A549 (cell line): Measurements from ENCODE around the gene PEPD. TPM values are rescaled to one million over a fixed set of nuclear protein-coding genes. Genes with fewer than 3 reads are reported as not detected.

Experiments used
- ATAC-seq, 2 experiments: fragments of 200-7000 bp in 1 of 2; fragments of >200 bp in 1 of 2; cut with Nextera tagmentation in 1 of 2; cut with Tn5 transposase in 1 of 2; 3 replicates each; pipeline versions ENCODE4 v1.8.0 to v1.9.1; 2018 to 2020; ENCODE audit warnings: mild to moderate bottlenecking in 1 of 2, moderate library complexity in 1 of 2
- CTCF ChIA-PET: fragments of 300-600 bp; sonication (Branson Sonifier 250); formaldehyde crosslinking; extraction: SDS; loops from one replicate; lab custom pipeline; 2021; ENCODE audit warnings: antibody characterized with exemption, inconsistent platforms; lab: Yijun Ruan, JAX
- POLR2A ChIA-PET: fragments of 350-600 bp; formaldehyde crosslinking; extraction: SDS; loops from one replicate; lab custom pipeline; 2021; ENCODE audit warnings: antibody characterized with exemption, inconsistent platforms; lab: Yijun Ruan, JAX
- DNase-seq, 2 experiments: peaks; one replicate each; pipeline versions ENCODE4 v3.0.0 to v3.0.0-alpha.2; 2011 to 2016; ENCODE audit warnings: low read depth in 1 of 2, low spot score in 1 of 2
- FAIRE-seq: peaks from 2 replicates; lab custom pipeline; 2011; peaks lifted over from hg19 to GRCh38; lab: Jason Lieb, UNC
- H3K27ac ChIP-seq, 2 experiments: fragments of >200 bp; sonication (Bioruptor Twin); formaldehyde crosslinking; 3 replicates each; pipeline ENCODE4 v1.5.1; 2016 to 2017
- H3K4me1 ChIP-seq: fragments of >200 bp; sonication (Bioruptor Twin); formaldehyde crosslinking; 3 replicates; pipeline ENCODE4 v1.6.1; 2016
- H3K4me2 ChIP-seq: fragments of >200 bp; sonication (Bioruptor Twin); formaldehyde crosslinking; 3 replicates; pipeline ENCODE4 v1.6.1; 2016
- H3K4me3 ChIP-seq: fragments of >200 bp; sonication (Bioruptor Twin); formaldehyde crosslinking; 3 replicates; pipeline ENCODE4 v1.5.1; 2016
- H3K9me3 ChIP-seq: fragments of >200 bp; sonication (Bioruptor Twin); formaldehyde crosslinking; 3 replicates; pipeline ENCODE4 v1.6.1; 2016
- CEBPB ChIP-seq, 2 experiments: fragments of >200 bp in 1 of 2; sonication (Bioruptor Twin) in 1 of 2; formaldehyde crosslinking in 1 of 2; IDR thresholded peaks; 2 replicates each; pipeline ENCODE4 v1.6.1; 2012 to 2016
- CHD4 ChIP-seq: fragments of 200-600 bp; sonication (generic); IDR thresholded peaks from 2 replicates; pipeline ENCODE4 v1.6.1; 2016; ENCODE audit warnings: antibody characterized with exemption, mild to moderate bottlenecking, borderline replicate concordance
- ESRRA ChIP-seq: fragments of 150-350 bp; IDR thresholded peaks from 2 replicates; pipeline ENCODE4 v1.6.1; 2014; ENCODE audit warnings: mild to moderate bottlenecking, low read length, borderline replicate concordance
- FOSL2 ChIP-seq, 2 experiments: fragments of 450-650 bp in 1 of 2; fragments of >200 bp in 1 of 2; sonication (Bioruptor Twin) in 1 of 2; formaldehyde crosslinking; IDR thresholded peaks; 2 replicates each; pipeline versions ENCODE4 v1.5.0 to v1.6.1; 2016 to 2020; ENCODE audit warnings: mild to moderate bottlenecking in 1 of 2, moderate library complexity in 1 of 2
- GATA3 ChIP-seq: IDR thresholded peaks from 2 replicates; pipeline ENCODE4 v1.6.1; 2012; ENCODE audit warnings: borderline replicate concordance
- HEYL ChIP-seq: fragments of 250-450 bp; sonication (Bioruptor Pico); IDR thresholded peaks from 2 replicates; pipeline ENCODE4 v1.8.0; 2021; ENCODE audit warnings: mild to moderate bottlenecking, moderate library complexity
- HOXB5 ChIP-seq: fragments of 250-450 bp; sonication (Bioruptor Pico); IDR thresholded peaks from 2 replicates; pipeline ENCODE4 v1.5.0; 2020; ENCODE audit warnings: mild to moderate bottlenecking, moderate library complexity
- JUNB ChIP-seq: fragments of >200 bp; sonication (Bioruptor Twin); formaldehyde crosslinking; IDR thresholded peaks from 2 replicates; pipeline ENCODE4 v1.6.1; 2016
- KDM1A ChIP-seq: fragments of 200-600 bp; sonication (generic); IDR thresholded peaks from 2 replicates; pipeline ENCODE4 v1.6.1; 2016; ENCODE audit warnings: low read depth, mild to moderate bottlenecking
- KDM5A ChIP-seq: fragments of 200-600 bp; sonication (generic); IDR thresholded peaks from 2 replicates; pipeline ENCODE4 v1.6.1; 2016; ENCODE audit warnings: antibody characterized with exemption, mild to moderate bottlenecking
- NFE2L2 ChIP-seq: fragments of 150-350 bp; conservative IDR thresholded peaks from 2 replicates; pipeline ENCODE4 v1.6.1; 2014; ENCODE audit warnings: low read length
- NR3C1 ChIP-seq: fragments of >200 bp; sonication (Bioruptor Twin); formaldehyde crosslinking; IDR thresholded peaks from 3 replicates; pipeline ENCODE4 v1.6.1; 2017
- POLR2AphosphoS2 ChIP-seq: conservative IDR thresholded peaks from 2 replicates; pipeline ENCODE4 v1.6.1; 2012; ENCODE audit warnings: low read length, improper control_type of control experiment, inconsistent platforms
- RAD21 ChIP-seq, 2 experiments: fragments of >200 bp in 1 of 2; sonication (Bioruptor Twin) in 1 of 2; formaldehyde crosslinking in 1 of 2; IDR thresholded peaks in 1 of 2; conservative IDR thresholded peaks in 1 of 2; 2 replicates in 1 of 2; 3 replicates in 1 of 2; pipeline ENCODE4 v1.6.1; 2012 to 2018; ENCODE audit warnings: inconsistent platforms in 1 of 2
- RFX5 ChIP-seq: fragments of 450-650 bp; IDR thresholded peaks from 2 replicates; pipeline ENCODE4 v1.7.1; 2014; ENCODE audit warnings: antibody characterized with exemption, mild to moderate bottlenecking, moderate library complexity
- ZC3H11A ChIP-seq: fragments of 450-650 bp; IDR thresholded peaks from 2 replicates; pipeline ENCODE4 v1.6.1; 2014; ENCODE audit warnings: antibody characterized with exemption, mild to moderate bottlenecking
- WGBS: methylation state at CpG from one replicate; pipeline ENCODE4 v1.1.6; 2017; ENCODE audit errors: missing lambda C conversion rate; 5-methylcytosine and 5-hydroxymethylcytosine counted together
- polyA plus RNA-seq, 4 experiments: library from polyadenylated mRNA; depleted of rRNA in 3 of 4; stranded (reverse); fragments of >200 nt; fragmentation: RNase III in 1 of 4; extraction: RNeasy Plus Mini Kit Qiagen cat#74134 plus additional on column Dnase treatment in 1 of 4; gene quantifications; 2 replicates in 3 of 4; 3 replicates in 1 of 4; pipeline ENCODE4 v1.2.3, GENCODE V29; 2011 to 2017
- TF ChIP-seq, protein P1 (sequence below): IDR thresholded peaks from 2 replicates; pipeline ENCODE4 v1.6.1; 2012
- TF ChIP-seq, protein P2 (sequence below): fragments of 250-450 bp; sonication (Bioruptor Pico); IDR thresholded peaks from 2 replicates; pipeline ENCODE4 v1.5.0; 2020; ENCODE audit warnings: low read depth, mild to moderate bottlenecking, moderate library complexity
- TF ChIP-seq, protein P3 (sequence below): fragments of >200 bp; sonication (Bioruptor Twin); formaldehyde crosslinking; IDR thresholded peaks from 3 replicates; pipeline ENCODE4 v1.6.1; 2016
- TF ChIP-seq, protein P4 (sequence below): fragments of 150-350 bp; IDR thresholded peaks from 2 replicates; pipeline ENCODE4 v1.6.1; 2014; ENCODE audit warnings: low read depth, mild to moderate bottlenecking, low read length
- TF ChIP-seq, protein P5 (sequence below): IDR thresholded peaks from 2 replicates; pipeline ENCODE4 v1.6.1; 2012; ENCODE audit warnings: low read depth, borderline replicate concordance

Gene PEPD
- polyA plus RNA-seq, 2 of the 4 experiments (the other 2 are of a cell fraction): 85.5 to 100 TPM

DNA sequence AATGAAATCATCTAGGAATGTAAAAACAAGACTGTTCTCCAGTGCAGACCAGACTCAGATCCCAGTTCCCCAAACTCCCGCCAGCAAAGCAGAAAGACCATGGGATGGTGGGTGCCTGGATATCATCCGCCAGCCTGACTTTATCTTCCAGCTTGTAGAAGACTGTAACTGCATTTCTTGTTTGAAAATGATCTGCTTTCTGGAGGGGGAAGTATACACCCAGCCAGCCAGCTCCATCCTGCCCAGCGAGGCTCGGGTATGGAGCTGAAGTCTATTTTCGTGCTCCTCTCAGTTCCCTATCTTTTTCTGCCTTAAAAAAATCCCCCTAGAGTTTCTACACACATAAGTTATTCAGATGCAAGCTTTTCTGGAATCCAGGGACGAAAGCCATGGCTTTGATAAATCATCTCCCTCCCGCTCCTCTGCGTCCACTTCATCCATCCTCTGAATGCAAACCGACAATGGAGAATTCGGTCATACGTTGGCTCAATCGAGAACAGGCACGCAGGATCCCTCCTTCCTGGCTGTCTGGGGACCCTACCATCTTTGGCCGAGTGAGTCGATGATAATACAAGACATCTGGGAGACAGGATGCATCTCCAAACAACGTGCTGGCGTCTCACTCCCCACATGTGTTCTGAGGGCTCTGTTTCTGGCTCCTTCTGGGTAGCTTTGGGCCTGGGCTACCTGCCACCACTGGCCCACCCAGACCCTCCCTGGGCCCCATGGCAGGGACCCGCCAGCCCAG lies 116.9 kb downstream of the PEPD start:
- POLR2A ChIA-PET: interaction anchor here (1.0 to 1.6 kb wide), 2 partner anchors 31 to 227 kb away, joined by 3 to 5 read pairs; partner anchors contain the start of gene CEBPG
- DNase-seq (no peak), FAIRE-seq (peak; percentile 13)

DNA sequence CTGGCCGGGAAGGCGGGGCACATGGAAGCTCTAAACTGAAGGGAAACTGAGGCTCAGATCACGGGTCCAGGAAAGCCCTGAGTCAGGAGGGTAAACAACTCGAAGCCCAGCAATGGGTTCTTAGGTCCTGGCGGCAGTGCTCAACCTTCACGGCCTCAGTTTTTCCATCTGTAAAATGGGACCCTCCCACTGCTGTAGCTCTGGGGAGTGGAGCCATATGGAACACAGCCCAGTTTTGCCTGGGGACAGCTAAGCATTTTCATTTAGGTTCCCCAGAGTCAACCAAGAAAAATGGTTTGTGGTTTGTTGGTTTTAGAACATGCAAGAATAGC lies 117.7 kb downstream of the PEPD start:
- Histone ChIP-seq H3K27ac (no peak overlapping the region), H3K4me1 (peaks cover 8% of the 10 kb centered on the region; the same call in 1 of the 3 replicates), H3K4me3 (no peak overlapping the region), H3K9me3 (no peaks in the 10 kb centered on the region), H3K4me2 (no peak overlapping the region)
- TF ChIP-seq KDM1A (peak; percentile 52; the same call in 1 of the 2 replicates), CEBPB (IDR thresholded peaks at IDR 0.05) (no peak)
- peak; percentile 67 for FAIRE-seq
- no peak for ATAC-seq
- 69% methylated on average over 6 of the region's 6 CpGs for WGBS
- no peak for DNase-seq
- ChIA-PET CTCF (interaction anchor here (0.6 to 36.3 kb wide), 18 partner anchors 4 to 549 kb away, joined by 3 to 1493 read pairs (median 42); partner anchors contain the start of genes CEBPA and SLC7A10), POLR2A (no interaction called here)

More for the DNA sequence above, 116.9 kb downstream of the PEPD start:
- CTCF ChIA-PET: interaction anchor here (0.7 to 36.3 kb wide), 29 partner anchors 4 to 741 kb away, joined by 3 to 1493 read pairs (median 18); partner anchors contain the start of genes CEBPA and SLC7A10
- Histone ChIP-seq H3K27ac (no peak overlapping the region), H3K4me1 (peaks cover 8% of the 10 kb centered on the region; the same call in 1 of the 3 replicates), H3K4me3 (no peak overlapping the region), H3K4me2 (no peak overlapping the region), H3K9me3 (no peaks in the 10 kb centered on the region)
- ATAC-seq: no peak
- TF ChIP-seq POLR2AphosphoS2 (no peak), KDM5A (no peak), CHD4 (no peak), ESRRA (no peak), FOSL2 (IDR thresholded peaks at IDR 0.05) (no peak), FOSL2 (CRISPR knock-in tag; IDR thresholded peaks at IDR 0.05) (no peak), JUNB (no peak), HOXB5 (CRISPR knock-in tag) (no peak), RAD21 (conservative IDR thresholded peaks at IDR 0.05 in 1 of 2, IDR thresholded peaks at IDR 0.05 in 1 of 2) (no peak), GATA3 (no peak), RFX5 (no peak), ZC3H11A (no peak), HEYL (no peak), NR3C1 (no peak), NFE2L2 (no peak)
- TF ChIP-seq, protein P1, sequence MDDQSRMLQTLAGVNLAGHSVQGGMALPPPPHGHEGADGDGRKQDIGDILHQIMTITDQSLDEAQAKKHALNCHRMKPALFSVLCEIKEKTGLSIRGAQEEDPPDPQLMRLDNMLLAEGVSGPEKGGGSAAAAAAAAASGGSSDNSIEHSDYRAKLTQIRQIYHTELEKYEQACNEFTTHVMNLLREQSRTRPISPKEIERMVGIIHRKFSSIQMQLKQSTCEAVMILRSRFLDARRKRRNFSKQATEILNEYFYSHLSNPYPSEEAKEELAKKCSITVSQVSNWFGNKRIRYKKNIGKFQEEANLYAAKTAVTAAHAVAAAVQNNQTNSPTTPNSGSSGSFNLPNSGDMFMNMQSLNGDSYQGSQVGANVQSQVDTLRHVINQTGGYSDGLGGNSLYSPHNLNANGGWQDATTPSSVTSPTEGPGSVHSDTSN: no peak
- TF ChIP-seq, protein P2, sequence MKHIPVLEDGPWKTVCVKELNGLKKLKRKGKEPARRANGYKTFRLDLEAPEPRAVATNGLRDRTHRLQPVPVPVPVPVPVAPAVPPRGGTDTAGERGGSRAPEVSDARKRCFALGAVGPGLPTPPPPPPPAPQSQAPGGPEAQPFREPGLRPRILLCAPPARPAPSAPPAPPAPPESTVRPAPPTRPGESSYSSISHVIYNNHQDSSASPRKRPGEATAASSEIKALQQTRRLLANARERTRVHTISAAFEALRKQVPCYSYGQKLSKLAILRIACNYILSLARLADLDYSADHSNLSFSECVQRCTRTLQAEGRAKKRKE (CRISPR knock-in tag): no peak
- TF ChIP-seq, protein P3, sequence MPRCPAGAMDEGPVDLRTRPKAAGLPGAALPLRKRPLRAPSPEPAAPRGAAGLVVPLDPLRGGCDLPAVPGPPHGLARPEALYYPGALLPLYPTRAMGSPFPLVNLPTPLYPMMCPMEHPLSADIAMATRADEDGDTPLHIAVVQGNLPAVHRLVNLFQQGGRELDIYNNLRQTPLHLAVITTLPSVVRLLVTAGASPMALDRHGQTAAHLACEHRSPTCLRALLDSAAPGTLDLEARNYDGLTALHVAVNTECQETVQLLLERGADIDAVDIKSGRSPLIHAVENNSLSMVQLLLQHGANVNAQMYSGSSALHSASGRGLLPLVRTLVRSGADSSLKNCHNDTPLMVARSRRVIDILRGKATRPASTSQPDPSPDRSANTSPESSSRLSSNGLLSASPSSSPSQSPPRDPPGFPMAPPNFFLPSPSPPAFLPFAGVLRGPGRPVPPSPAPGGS: no peak
- TF ChIP-seq, protein P4, sequence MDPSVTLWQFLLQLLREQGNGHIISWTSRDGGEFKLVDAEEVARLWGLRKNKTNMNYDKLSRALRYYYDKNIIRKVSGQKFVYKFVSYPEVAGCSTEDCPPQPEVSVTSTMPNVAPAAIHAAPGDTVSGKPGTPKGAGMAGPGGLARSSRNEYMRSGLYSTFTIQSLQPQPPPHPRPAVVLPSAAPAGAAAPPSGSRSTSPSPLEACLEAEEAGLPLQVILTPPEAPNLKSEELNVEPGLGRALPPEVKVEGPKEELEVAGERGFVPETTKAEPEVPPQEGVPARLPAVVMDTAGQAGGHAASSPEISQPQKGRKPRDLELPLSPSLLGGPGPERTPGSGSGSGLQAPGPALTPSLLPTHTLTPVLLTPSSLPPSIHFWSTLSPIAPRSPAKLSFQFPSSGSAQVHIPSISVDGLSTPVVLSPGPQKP: no peak
- TF ChIP-seq, protein P5, sequence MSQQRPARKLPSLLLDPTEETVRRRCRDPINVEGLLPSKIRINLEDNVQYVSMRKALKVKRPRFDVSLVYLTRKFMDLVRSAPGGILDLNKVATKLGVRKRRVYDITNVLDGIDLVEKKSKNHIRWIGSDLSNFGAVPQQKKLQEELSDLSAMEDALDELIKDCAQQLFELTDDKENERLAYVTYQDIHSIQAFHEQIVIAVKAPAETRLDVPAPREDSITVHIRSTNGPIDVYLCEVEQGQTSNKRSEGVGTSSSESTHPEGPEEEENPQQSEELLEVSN: no peak
- 78% methylated on average over 18 of the region's 18 CpGs for WGBS
